HTR-8/SVneo (cell line): Measurements from ENCODE around the gene MCL1.
"Not testable (repeated sequence)": the region's sequence is repeated elsewhere in the genome, so short reads cannot be mapped to it uniquely, and the experiment has no call there.

Experiments used
- DNase-seq: peaks from one replicate; pipeline ENCODE4 v3.0.0; 2011; ENCODE audit warnings: low spot score, mixed read lengths; ENCODE audit not compliant: insufficient read length
- FAIRE-seq: peaks from 2 replicates; lab custom pipeline; 2011; peaks lifted over from hg19 to GRCh38; lab: Jason Lieb, UNC

MCL1 gene

DNA sequence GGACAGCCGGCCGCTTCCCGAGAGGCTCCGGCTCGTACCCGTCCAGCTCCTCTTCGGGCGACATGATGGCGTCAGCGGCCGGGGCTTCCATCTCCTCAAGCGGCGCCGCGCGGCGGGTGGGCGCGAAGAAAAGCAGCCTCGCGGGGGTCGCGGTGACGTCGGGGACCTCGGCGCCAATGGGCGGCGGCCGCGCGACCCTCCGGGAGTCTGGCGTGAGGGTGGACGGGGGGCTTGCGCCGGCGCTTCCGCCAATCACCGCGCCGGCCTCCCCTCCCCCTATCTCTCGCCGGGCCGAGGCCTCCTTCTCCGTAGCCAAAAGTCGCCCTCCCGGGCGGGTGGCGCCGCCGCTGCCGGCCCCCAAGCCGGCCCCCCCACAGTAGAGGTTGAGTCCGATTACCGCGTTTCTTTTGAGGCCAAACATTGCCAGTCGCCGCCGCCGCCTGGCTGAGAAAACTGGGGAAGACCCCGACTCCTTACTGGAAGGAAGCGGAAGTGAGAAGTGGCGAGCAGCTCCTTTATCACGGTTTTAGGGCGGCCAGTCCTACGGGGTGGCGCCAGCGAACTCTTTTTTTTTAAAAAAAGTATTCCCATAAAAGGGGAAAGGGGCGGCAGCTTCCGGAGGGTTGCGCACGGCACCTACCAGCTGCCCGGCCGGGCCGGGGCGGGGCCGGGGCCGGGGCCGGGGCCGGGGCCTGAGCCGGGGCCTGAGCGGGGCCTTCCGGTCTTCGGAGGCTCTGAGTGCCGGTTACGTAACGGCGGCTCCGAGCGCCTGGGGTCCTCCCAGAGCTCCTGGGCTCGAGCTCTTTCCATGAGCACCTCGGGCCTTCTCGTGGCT is at the start of gene MCL1:
MCL1 (minus strand) TSS at position 501 of the 835 bp plus-strand sequence; CDS start at position 421, 80 bp downstream.
- DNase-seq (peak; percentile 67), FAIRE-seq (no peak)

DNA sequence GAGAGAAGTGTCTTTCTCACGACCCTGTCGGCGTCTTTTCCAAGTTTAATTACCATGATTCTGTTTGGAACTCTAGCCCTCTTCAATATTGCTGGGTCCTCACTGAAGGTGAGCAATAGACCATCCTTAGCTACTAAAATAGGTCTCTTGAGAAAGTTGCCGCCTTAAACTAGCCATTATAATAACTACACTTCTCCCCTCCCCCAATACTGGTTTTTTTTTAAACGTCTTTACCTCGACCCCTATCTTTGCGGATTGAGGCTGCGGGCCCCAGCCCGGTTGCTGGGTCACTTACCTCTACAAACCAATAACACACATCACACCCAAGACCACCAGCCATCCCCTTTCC is 49.3 kb upstream of the MCL1 start:
- DNase-seq, result no peak
- FAIRE-seq, result no peak

DNA sequence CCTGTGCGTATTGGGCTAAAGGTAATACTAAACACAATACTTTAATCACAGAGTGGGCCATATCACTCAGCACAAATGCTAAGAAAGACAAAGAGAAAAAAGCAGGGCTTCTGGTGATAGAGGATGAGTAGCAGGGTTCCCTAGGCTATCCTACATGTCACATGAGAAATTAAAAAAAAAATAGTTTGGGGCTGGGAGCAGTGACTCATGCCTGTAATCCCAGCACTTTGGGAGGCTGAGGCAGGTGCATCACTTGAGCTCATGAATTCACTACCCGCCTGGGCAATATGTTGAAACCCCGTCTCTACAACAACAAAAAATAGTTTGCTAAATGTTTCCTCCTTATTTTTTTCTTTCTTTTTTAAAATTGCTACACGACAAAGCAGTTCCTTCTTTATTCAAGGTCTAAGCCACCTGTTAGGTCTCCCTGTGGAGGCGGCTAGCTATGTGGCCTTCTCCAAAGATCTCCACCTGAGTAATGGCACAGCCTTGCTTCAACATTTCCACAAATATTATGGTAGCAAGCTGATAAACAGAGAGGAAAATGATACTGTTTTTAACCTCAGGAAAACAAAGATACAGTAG is 48.5 kb upstream of the MCL1 start:
- DNase-seq, result no peak

DNA sequence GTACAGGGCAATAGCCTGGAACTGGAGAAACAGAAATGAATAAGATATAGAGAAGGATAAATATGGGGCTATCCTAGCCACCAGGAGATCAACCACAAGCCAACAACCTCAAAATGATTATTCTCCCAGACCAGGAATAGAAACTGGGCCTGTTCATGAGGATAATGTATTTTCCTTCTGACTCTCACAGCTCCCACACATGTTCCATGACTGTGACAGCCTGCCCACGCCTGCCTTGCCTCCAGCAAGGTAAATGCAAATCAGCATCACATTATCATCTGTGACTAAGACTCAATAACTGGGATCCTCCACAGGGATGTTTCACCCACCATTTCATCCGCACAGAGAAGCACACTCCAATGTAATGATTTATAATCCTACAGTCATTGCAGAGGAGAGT is 46.7 kb upstream of the MCL1 start:
- DNase-seq (no peak), FAIRE-seq (no peak)

More for the DNA sequence above, 48.5 kb upstream of the MCL1 start:
- no peak for FAIRE-seq

DNA sequence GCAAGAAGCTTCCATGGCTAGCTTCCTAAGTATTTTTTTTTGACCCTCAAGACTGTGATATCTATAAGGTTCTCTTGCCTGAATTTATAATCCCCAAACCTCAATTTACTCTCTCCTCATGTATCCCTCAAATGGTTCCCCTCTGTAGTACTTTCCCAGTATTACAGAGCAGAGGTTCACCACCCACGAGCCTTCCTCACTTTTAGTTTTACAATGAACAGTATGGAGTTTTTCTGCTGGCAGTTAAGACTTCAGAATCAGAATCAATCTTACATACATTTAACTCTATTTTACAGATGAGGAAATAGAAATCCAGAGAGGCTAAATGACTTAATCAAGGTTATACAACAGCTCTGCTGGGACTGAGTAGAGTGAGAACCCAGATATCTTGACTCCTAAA is 45.1 kb upstream of the MCL1 start:
- FAIRE-seq, result not testable (repeated sequence)

DNA sequence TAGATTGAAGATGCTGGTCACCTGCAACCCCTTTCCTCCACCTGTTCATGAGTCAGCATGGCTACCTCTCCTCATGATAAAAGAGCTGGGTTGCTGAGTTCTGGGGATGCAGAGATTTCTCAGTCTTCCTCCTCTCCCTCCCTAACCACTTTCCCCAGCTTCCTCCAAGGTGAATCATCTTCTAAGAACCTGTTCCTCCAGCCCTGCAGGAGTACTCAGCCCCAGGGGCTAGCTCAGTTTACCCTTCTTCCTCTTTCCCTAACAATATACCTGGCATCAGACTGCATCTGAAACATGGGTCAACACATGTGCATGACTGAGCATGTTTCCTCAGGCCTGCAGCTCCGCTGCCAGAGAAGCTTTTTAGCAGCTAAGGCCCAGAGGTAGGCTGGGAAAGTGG is 44.7 kb upstream of the MCL1 start:
- not testable (repeated sequence) for DNase-seq, FAIRE-seq

More for the DNA sequence above, 45.1 kb upstream of the MCL1 start:
- not testable (repeated sequence) for DNase-seq

DNA sequence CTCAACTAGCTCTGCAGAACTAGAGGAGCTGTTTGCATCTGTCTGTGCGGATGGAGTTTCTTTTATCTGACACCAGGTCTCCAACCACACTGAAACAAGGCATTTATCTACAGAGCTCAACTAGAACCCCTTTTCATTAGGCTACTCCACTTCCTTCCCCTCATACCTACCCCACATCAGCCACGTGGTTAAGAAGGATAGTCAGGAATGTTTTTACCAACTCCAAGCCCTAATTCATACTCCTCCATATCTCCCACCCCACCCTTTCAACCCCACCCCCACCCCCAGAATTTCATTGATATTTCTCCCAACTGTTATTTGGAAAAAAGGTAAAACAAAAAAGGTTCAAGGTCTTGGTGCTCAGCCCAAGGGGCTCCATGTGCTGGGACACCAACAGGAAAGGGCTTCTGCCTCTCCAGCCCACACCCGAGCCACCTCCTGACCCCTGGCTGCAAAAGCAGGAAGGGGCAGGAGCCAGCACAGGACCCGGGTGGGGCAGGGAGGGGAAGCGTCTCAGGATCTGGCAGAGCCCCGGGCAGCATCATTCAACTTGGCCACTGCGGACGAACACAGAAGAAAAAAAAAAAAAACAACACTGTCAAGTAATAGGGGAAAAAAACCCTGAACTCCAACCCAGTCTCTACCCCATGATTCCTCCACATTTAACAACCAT is 43.0 kb upstream of the MCL1 start:
- DNase-seq (no peak), FAIRE-seq (no peak)

DNA sequence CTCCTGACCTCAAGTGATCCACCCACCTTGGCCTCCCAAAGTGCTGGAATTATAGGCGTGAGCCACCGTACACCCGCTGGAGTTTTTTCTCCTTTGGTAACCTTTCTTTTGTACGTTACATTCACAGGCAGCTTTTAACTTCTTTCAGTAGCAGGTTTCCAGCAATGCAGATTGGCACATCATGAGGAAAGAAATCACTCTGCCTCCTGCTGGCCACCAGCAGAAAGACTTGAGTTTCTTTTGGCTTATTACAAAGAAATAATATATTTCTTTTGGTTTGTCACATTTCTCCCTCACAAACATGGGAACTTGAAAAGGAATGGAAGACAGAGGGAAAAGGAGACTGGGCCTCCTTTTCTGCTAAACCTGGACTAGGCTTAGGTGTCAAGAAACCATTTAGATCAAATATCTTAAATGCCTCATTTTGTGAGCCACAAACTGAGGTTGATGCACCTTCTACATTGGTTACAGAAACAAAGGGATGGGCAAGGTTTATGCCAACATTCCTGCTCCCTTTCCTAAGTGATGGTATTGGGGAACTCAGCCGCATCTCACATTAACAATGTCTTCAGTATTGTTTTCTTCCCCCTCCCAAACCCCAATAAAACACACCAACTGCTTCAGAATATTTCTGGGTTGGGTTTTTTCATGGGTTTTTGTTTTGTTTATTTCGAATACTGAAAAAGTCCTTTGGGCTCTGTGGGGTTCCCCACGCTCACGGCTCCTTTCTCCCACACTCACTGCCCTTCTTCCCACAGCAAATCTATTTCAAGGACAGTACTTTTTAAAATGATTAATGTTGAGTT is 42.3 kb upstream of the MCL1 start:
- DNase-seq, result peak; percentile 22
- no peak for FAIRE-seq

DNA sequence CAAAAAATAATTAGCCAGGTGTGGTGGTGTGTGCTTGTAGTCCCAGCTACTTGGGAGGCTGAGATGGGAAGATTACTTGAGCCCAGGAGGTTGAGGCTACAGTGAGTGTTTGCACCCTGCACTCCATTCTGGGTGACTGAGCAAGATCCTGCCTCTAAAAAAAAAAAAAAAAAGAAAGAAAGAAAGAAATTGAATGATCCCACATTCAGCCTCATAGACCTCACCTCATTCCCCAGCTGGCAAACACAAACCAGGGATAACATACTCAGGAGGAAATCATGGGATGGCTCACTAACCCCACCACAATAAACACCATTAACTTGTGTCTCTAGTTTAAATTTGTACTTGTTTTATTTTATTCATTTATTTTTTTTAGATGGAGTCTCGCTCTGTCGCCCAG is 41.5 kb upstream of the MCL1 start:
- no peak for FAIRE-seq
- DNase-seq, result no peak

DNA sequence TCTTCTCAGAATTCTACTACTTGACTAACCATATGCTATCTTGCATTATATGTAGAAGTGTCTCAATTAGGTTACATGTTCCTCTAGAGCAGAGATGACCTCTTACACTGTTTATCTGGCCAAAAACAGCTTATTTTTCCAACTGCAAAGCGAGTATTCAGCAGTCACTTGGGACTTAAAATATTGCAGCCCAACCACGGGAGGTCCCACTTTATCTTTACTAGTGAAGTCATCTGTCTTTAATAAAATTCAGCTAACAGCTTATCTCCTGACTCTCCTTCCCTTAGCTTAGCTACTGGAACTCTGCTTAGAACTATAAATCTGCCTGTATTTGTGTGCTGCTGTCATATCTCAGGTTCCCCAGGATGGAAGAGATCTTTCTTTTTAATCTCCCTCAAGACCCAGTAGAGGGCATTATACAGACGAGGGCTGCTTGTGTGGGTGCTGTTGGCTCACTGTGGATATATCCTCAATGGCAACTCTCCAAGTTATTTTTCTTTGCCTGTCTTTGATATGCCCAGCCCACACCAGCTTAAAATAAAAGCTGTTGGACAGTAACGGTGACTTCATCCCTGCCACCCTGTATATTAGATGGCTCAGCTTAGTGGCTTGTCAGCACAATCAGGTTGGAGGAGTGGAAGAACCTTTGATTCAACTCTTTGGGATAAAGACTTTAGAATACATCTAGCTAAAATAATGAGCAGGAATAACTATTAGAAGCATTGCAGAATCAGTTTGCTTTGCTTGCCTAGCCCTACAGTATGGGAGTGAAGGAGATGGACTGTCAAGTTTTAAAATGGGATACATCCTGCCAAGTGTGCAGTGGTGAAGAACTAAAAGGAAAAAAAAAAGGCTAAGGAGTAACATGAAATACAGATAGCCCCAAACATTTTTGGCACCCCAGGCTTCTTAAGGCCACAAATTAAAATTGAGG is 40.4 kb upstream of the MCL1 start:
- FAIRE-seq (no peak), DNase-seq (peak; percentile 49)

DNA sequence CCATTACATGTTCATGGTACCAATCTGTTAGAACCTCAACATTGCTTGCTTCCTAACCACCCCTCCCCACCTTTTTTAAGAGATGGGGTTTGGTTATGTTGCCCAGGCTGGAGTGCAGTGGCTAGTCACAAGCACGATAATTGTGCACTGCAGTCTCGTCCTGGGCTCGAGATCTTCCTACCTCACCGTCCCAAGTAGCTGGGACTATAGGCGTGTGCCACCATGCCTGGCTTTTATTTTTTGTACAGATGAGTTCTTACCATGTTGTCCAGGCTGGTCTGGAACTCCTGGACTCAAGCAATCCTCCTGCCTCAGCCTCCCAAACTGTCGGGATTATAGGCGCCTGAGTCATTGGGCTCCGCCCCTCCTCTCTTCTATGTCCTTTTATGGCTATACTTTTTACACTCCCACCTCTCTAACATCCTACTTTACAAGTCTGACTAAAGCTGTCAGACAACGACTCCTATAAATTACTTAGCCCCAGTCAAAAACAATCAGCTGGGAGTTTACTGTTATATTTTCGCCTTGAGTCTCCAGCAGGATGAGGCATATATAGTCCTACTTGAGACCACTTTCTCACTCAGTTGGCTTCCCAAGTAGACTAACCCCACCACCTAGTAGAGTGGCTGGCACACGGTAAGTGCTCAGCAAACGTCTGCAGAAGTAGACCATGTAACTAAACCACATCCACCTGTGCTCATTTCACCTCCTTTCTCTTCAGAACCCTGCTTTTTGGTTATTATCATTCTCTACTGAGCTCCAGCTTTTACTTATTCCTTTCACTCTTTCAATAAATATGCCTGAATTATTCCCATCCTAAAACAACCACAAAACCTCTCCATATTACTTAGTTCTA is 36.2 kb upstream of the MCL1 start:
- FAIRE-seq, result no peak
- DNase-seq, result peak; percentile 22

DNA sequence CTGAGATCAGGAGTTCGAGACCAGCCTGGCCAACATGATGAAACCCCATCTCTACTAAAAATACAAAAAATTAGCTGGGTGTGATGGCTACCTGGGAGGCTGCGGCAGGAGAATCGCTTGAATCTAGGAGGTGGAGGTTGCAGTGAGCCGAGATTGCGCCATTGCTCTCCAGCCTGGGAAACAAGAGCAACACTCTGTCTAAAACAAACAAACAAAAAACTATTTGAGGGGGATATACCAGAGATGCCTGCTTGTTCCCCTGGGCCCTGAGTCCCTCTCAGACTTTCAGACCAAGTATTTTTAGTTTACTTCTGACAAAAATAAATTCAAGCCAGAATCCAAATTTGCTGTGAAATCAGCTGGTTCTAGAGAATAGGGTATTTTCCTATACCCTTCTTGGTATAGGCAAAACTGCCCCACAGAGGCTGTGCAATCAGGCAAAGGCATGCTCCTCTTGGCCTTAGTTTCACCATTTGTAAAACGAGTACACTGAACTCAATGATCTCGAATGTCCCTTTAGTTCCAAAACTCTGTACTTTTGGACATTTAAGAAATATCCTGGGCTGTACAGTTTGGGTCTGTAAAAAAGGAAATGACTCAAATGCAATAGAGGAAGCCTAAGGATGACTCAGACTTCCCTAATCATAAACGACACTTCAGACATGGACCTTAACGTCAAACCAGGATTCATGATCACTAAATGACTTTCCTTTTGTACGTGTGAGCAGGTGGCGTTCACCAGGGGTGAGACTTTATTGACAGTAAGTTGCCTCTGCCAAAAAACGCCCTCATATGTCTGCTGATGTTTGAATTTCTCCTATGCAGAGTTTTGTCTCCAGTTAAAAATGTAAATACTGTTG is 33.9 kb upstream of the MCL1 start:
- FAIRE-seq (no peak), DNase-seq (peak; percentile 57)

DNA sequence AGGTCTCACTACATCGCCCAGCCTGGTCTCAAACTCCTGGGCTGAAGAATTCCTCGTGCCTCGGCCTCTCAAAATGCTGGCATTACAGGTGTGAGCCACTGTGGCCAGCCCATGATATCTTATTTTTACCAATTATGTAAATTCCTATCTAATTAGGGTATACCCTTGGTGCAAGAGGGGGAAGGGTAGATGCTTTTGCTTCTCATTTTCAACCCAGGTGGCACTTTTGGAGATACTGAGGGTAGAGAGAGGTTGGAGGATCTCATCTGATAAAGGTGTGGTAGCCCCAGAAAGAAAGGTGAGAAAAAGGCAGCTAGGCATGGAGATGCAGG is 32.6 kb upstream of the MCL1 start:
- DNase-seq (no peak), FAIRE-seq (no peak)

DNA sequence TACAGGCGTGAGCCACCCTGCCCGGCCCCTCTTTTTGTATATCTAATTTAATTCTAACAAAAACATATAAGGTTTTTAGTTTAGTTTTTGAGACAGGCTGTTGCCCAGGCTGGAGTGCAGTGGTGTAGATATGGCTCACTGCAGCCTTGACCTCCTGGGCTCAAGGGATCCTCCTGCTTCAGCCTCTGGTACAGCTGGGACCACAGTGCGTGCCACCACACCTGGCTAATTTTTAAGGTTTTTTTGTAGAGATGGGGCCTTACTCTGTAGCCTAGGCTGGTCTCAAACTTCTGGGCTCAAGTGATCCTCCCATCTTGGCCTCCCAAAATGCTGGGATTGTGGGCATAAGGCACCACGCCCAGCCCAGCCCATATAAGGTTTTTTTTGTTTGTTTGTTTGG is 31.2 kb upstream of the MCL1 start:
- DNase-seq, result no peak
- FAIRE-seq, result no peak

DNA sequence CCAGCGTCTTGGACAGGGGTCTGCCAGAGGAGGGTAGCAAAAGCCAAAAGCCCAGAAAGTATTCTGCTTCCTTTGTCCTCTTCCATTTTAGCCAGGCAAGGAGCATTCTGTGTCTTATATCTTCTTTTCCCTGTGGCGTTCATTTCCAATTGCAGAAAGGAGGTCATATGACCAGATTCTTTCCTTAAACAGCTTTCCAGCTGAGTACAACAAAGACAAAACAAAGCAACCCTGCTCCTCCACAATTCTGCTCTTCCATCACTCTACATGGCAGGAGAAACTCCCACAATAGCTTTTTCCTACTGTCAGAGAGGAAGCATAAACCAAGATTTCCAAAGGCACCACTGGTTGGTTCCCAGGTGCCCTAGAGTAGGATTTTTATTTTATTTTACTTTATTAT is 30.3 kb upstream of the MCL1 start:
- FAIRE-seq (no peak), DNase-seq (no peak)

DNA sequence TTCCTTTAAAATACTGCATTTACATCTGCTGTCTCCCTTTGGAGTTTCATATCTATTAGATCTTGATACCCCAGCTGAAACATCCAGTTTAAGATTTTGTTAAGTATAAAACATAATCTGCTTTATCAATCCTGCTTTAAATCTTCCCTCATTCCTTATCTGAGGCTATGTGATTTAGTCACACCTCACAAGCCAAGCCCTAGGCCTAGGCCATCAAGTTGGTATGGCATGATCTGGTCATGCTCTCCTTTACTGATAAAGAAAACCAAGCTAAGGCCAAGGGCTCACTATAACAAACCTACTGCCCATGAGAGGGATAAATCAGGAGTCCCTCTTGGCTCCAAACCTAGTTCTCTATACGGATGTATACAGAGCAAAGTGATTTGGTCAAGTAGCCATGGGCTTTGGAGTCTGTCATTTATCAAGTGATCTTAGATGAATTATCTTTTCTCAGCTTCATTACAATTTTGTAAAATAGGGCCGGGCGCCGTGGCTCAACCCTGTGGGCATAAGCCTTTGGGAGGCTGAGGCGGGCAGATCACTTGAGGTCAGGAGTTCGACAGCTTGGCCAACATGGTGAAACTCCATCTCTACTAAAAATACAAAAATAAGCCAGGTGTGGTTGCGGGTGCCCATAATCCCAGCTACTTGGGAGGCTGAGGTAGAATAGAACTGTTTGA is 27.2 kb upstream of the MCL1 start:
- no peak for FAIRE-seq
- no peak for DNase-seq

DNA sequence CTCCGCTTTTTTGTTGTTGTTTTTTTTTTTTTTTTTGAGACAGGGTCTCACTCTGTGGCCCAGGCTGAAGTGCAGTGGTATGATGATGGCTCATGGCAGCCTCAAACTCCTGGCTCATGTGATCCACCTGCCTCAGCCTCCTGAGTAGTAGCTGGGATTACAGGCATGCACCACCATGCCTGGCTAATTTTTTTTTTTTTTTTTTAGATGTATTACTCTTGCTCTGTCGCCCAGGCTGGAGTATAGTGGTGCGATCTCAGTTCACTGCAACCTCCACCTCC is 26.0 kb upstream of the MCL1 start:
- DNase-seq, FAIRE-seq: not testable (repeated sequence)

DNA sequence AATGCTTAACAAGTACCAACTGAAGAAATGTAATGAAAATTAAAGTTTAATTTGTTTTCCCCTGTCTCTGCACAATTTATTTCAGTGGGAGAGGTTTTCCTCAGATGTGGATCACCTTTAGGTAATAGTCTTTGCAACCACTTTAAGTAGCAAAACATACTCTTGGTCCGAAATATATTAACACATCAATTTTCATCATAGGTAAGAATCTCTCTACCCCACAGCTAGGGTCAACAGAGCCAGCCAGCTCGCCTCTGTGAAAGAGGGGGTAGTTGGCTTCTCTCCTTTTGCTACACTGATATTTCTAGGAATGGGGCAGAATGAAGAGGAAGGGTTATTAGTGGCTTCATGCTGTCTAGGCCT is 24.8 kb upstream of the MCL1 start:
- DNase-seq, result no peak
- FAIRE-seq, result no peak
